Naive thymus-derived CD4-positive, alpha-beta T cell (primary cell): Measurements from ENCODE around the gene DHRS13. TPM values are rescaled to one million over a fixed set of nuclear protein-coding genes. Genes with fewer than 3 reads are reported as not detected.

Source experiments
- ATAC-seq: fragments of 150-1000 bp; cut with Tn5 transposase; 2 replicates; pipeline ENCODE4 v1.10.0; 2021; ENCODE audit warnings: mild to moderate bottlenecking, moderate library complexity
- CTCF ChIA-PET: fragments of 350-600 bp; sonication (Branson Sonifier 250); formaldehyde crosslinking; loops from one replicate; lab custom pipeline; 2021; ENCODE audit warnings: antibody characterized with exemption; lab: Charles Lee
- POLR2A ChIA-PET: fragments of 350-600 bp; sonication (Branson Sonifier 250); formaldehyde crosslinking; loops from one replicate; lab custom pipeline; 2021; ENCODE audit warnings: antibody characterized with exemption, inconsistent platforms; lab: Charles Lee
- DNase-seq, 9 donors: peaks; one replicate each; pipeline versions ENCODE4 v3.0.0 to v3.0.0-alpha.2; 2020 to 2022; ENCODE audit warnings: mixed read lengths in 1 of 9
- H3K27ac ChIP-seq: one replicate; pipeline ENCODE4 v1.7.0; 2013; ENCODE audit warnings: mild to moderate bottlenecking, low read depth, low read length, moderate library complexity
- H3K27me3 ChIP-seq, 2 donors: one replicate each; pipeline ENCODE4 v1.7.0; 2013; ENCODE audit warnings: low read length in 2 of 2, mild to moderate bottlenecking in 2 of 2, moderate library complexity in 2 of 2; ENCODE audit not compliant: control insufficient read depth in 2 of 2, insufficient read depth in 2 of 2
- H3K36me3 ChIP-seq, 3 experiments: 1 replicate in 2 of 3; 2 replicates in 1 of 3; pipeline ENCODE4 v1.7.0; 2013; ENCODE audit warnings: low read length in 3 of 3, mild to moderate bottlenecking in 3 of 3, moderate library complexity in 1 of 3; ENCODE audit not compliant: insufficient read depth in 3 of 3, control insufficient read depth in 2 of 3
- H3K4me1 ChIP-seq, 2 donors: one replicate each; pipeline ENCODE4 v1.7.0; 2013; ENCODE audit warnings: low read length in 2 of 2, mild to moderate bottlenecking in 2 of 2, moderate library complexity in 1 of 2; ENCODE audit not compliant: control insufficient read depth in 2 of 2, insufficient read depth in 2 of 2
- H3K4me3 ChIP-seq: 2 replicates; pipeline ENCODE4 v1.7.0; 2013; ENCODE audit warnings: mild to moderate bottlenecking, low read length
- H3K9me3 ChIP-seq, 3 experiments: 1 replicate in 2 of 3; 2 replicates in 1 of 3; pipeline ENCODE4 v1.7.0; 2013; ENCODE audit warnings: low read length in 3 of 3; ENCODE audit not compliant: control insufficient read depth in 2 of 3
- H3K27ac Mint-ChIP-seq, 9 donors: one replicate each; pipeline ENCODE4 v1.8.0; 2020 to 2022; ENCODE audit warnings: mixed read lengths in 9 of 9, mild to moderate bottlenecking in 8 of 9, moderate library complexity in 5 of 9, inconsistent platforms in 2 of 9
- H3K27me3 Mint-ChIP-seq, 5 donors: one replicate each; pipeline ENCODE4 v1.8.0; 2021 to 2022; ENCODE audit warnings: mixed read lengths in 5 of 5, mild to moderate bottlenecking in 1 of 5
- H3K36me3 Mint-ChIP-seq, 5 donors: one replicate each; pipeline ENCODE4 v1.8.0; 2020 to 2022; ENCODE audit warnings: mixed read lengths in 5 of 5, mild to moderate bottlenecking in 3 of 5, inconsistent platforms in 1 of 5
- H3K4me1 Mint-ChIP-seq, 7 donors: one replicate each; pipeline ENCODE4 v1.8.0; 2020 to 2022; ENCODE audit warnings: mixed read lengths in 7 of 7, mild to moderate bottlenecking in 3 of 7, inconsistent platforms in 1 of 7
- H3K4me3 Mint-ChIP-seq, 10 donors: one replicate each; pipeline ENCODE4 v1.8.0; 2020 to 2022; ENCODE audit warnings: mild to moderate bottlenecking in 10 of 10, mixed read lengths in 10 of 10, moderate library complexity in 6 of 10, inconsistent platforms in 2 of 10
- H3K9me3 Mint-ChIP-seq, 11 donors: one replicate each; pipeline ENCODE4 v1.8.0; 2020 to 2022; ENCODE audit warnings: mixed read lengths in 11 of 11, mild to moderate bottlenecking in 4 of 11, inconsistent platforms in 1 of 11, moderate library complexity in 1 of 11
- intact Hi-C, 2 donors: fragments of 100-400 bp; cut with micrococcal nuclease; formaldehyde crosslinking; loops; one replicate each; pipeline ENCODE4 v1.15.1; 2023
- polyA plus RNA-seq, 2 donors: library from polyadenylated mRNA; unstranded; fragments of 300-500 nt; fragmentation: Illumina TruSeq; gene quantifications; one replicate each; pipeline ENCODE4 v1.2.3, GENCODE V29; 2021
- total RNA-seq, 6 experiments: library from RNA in 5 of 6; stranded (reverse) in 5 of 6; gene quantifications; 1 replicate in 5 of 6; 2 replicates in 1 of 6; pipeline ENCODE4 v1.2.3 and lab custom pipeline; 2021 to 2026

DHRS13 gene
- total and polyA plus RNA-seq, 7 experiments from 2014 or later, result 15.3 to 51.3 (median 29.9) TPM

DNA sequence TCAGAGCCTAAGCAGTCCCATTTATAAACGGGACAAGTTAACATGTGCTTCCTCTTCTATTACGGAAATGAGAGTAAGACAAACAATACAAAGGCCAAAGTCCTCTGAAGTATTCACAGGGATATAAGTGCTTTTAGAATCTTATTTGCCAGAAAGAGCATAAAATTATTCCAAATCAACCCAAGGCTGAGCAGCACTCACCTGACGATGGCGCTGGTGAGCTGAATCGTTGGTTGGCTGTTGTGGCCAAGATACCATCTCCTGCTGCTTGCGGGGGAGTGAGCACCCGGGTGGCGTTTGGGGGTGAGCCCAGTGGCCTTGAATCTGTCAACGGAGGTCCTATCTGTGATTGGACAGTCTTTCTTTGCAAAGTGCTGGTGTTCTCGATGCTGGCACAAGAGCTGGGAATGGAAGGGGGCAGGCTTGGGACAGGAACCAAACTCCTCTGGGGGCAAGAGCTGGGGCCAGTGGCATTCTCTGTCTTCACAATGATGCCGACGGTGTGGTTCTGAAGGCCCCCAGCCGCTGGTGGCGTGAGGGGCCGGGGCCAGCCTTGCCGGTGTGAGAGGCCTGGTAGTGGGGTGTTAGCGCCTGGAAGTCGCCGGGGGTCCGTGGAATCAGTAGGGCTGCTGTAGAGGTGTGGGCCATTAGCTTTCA, 9.5 kb upstream of the DHRS13 start:
- no peaks in the 10 kb centered on the region for H3K27me3 ChIP-seq
- ChIA-PET POLR2A (interaction anchor here (0.6 to 1.3 kb wide), 3 partner anchors 14 to 151 kb away, joined by 3 to 4 read pairs (median 3); no protein-coding TSS in a partner anchor), CTCF (interaction anchor here (0.7 to 4.0 kb wide), 3 partner anchors 37 to 186 kb away, joined by 3 to 15 read pairs (median 4); partner anchors contain the start of gene TLCD1)
- H3K27me3 Mint-ChIP-seq, result no peaks in the 10 kb centered on the region
- DNase-seq (no peak), ATAC-seq (peak; percentile 43)
- H3K27ac ChIP-seq, result no peak overlapping the region
- no peak overlapping the region for H3K4me3 ChIP-seq
- intact Hi-C loops, result no loop called here
- peak overlapping the region in 6 of 9 donors; percentile 10 to 80 (median 46) for H3K27ac Mint-ChIP-seq
- peaks cover 8 to 56% (median 29%) of the 10 kb centered on the region in 5 donors for H3K36me3 Mint-ChIP-seq
- no peaks in the 10 kb centered on the region for H3K4me1 ChIP-seq
- no peak overlapping the region for H3K4me3 Mint-ChIP-seq
- no peaks in the 10 kb centered on the region for H3K9me3 ChIP-seq
- H3K9me3 Mint-ChIP-seq, result no peaks in the 10 kb centered on the region
- peaks cover 0 to 8% (median 6%) of the 10 kb centered on the region in 7 donors for H3K4me1 Mint-ChIP-seq
- H3K36me3 ChIP-seq, result peaks cover 50 to 98% (median 71%) of the 10 kb centered on the region in 3 experiments

DNA sequence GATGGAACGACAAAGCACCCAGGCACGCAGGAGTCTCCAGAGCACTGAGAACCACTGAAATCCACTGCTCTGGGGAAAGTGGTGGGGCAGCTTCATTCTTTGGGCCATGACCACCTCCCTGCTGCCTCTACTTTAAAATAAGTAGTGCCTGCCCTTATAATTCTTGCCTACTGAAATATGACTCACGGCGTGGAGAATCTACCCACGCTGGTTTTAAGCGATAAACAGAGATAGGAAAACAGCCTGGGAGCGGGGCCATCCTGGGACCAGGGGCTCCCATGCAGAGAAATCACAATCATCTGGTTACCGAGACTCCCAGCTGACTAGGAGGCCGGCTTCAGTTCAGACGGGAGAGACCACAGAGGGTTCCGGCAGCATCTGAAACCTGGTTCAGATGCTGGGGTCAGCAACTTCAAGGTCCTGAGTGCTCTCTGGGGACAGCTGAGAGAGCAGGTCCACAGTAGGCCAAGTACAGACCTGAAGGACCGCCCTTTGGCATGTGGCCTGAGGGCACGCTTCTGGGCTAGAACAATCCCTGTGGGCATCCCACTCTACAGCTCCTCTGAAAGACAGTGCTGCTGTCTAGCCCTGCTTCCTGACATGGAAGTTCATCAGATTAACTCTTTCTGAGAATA, 8.6 kb upstream of the DHRS13 start:
- Histone ChIP-seq H3K4me3 (no peak overlapping the region), H3K36me3 (peaks cover 45 to 98% (median 62%) of the 10 kb centered on the region in 3 experiments), H3K27ac (no peak overlapping the region), H3K27me3 (no peaks in the 10 kb centered on the region), H3K4me1 (no peaks in the 10 kb centered on the region), H3K9me3 (no peaks in the 10 kb centered on the region)
- peaks cover 0 to 6% (median 3%) of the 10 kb centered on the region in 7 donors for H3K4me1 Mint-ChIP-seq
- H3K4me3 Mint-ChIP-seq, result no peak overlapping the region
- H3K27me3 Mint-ChIP-seq, result no peaks in the 10 kb centered on the region
- ChIA-PET CTCF (interaction anchor here (0.7 to 4.0 kb wide), 4 partner anchors 32 to 268 kb away, joined by 3 to 15 read pairs (median 3); partner anchors contain the start of genes MYO18A and RPL23A), POLR2A (interaction anchor here (0.9 to 3.4 kb wide), 2 partner anchors 14 to 41 kb away, joined by 3 to 11 read pairs; partner anchors contain the start of genes FLOT2 and PHF12)
- DNase-seq (no peak), ATAC-seq (no peak)
- peaks cover 8 to 49% (median 27%) of the 10 kb centered on the region in 5 donors for H3K36me3 Mint-ChIP-seq
- intact Hi-C loops, result no loop called here
- peak overlapping the region in 2 of 9 donors; percentile 24 to 38 for H3K27ac Mint-ChIP-seq
- H3K9me3 Mint-ChIP-seq, result no peaks in the 10 kb centered on the region

DNA sequence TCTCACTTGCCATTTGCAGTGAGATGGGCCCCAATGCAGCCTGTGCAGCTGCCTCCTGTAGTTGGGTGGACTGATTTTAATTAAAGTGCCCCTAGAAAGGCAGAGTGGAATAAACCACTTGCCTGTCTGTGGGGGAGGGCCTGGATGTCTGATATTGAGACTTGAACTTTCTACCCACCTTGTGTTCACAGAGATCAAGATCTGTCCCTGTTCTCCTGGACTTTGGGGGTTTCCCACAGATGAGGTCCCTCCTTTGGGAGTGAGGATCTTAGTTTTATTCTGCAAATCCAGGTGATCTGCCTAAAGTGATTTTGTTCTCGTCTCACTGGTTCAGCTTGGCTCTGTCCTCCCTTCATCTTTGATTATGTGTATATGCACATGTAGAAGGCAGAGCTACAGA, 7.7 kb upstream of the DHRS13 start:
- no peak overlapping the region for H3K4me3 ChIP-seq
- no peak overlapping the region for H3K4me3 Mint-ChIP-seq
- POLR2A ChIA-PET, result interaction anchor here (1.1 to 3.4 kb wide), 2 partner anchors 42 to 191 kb away, joined by 3 to 11 read pairs; partner anchors contain the start of genes PHF12 and RPL23A
- no peaks in the 10 kb centered on the region for H3K9me3 Mint-ChIP-seq
- no peaks in the 10 kb centered on the region for H3K4me1 ChIP-seq
- H3K4me1 Mint-ChIP-seq, result peaks cover 0 to 6% (median 0%) of the 10 kb centered on the region in 7 donors
- H3K27me3 Mint-ChIP-seq, result no peaks in the 10 kb centered on the region
- H3K27ac ChIP-seq, result no peak overlapping the region
- H3K27ac Mint-ChIP-seq, result no peak overlapping the region
- H3K9me3 ChIP-seq, result no peaks in the 10 kb centered on the region
- H3K36me3 ChIP-seq, result peaks cover 36 to 96% (median 53%) of the 10 kb centered on the region in 3 experiments
- H3K36me3 Mint-ChIP-seq, result peaks cover 8 to 42% (median 24%) of the 10 kb centered on the region in 5 donors
- CTCF ChIA-PET, result interaction anchor here (0.6 to 4.0 kb wide), 3 partner anchors 147 to 269 kb away, joined by 3 to 15 read pairs (median 3); partner anchors contain the start of gene MYO18A
- no peak for DNase-seq
- no peak for ATAC-seq
- H3K27me3 ChIP-seq, result no peaks in the 10 kb centered on the region
- intact Hi-C loops, result no loop called here

DNA sequence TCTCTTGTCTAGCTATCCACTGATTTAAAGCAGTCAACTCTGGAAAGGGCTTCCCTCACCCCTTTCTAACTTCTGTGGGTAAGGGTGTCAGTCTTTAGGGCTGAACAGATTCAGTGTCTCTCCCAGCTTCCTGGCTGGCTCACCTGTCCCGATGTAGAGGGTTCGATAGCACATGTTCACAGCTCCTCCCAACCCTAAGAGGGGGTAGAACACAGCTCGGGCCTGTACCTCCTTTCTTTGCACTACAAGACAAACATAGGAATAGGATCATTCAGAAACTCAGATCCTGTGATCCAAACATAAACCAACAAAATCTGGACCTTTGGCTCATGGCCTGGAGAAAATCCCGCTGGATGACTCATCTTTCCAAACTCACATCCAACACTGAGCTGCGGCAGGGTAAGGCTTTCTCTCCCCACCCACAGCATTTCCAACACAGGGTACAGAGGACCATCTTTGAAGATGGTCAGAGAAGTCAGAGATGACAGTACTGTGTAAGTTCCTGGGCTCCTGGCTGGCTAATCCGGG, 5.8 kb upstream of the DHRS13 start:
- Mint-ChIP-seq H3K4me3 (no peak overlapping the region), H3K36me3 (peaks cover 0 to 35% (median 14%) of the 10 kb centered on the region in 5 donors), H3K27me3 (no peaks in the 10 kb centered on the region), H3K4me1 (peaks cover 0 to 11% (median 0%) of the 10 kb centered on the region in 7 donors), H3K9me3 (no peaks in the 10 kb centered on the region), H3K27ac (peak overlapping the region in 4 of 9 donors; percentile 4 to 52 (median 28))
- intact Hi-C loops, result no loop called here
- Histone ChIP-seq H3K36me3 (peaks cover 30 to 79% (median 41%) of the 10 kb centered on the region in 3 experiments), H3K27ac (peak overlapping the region; percentile 3), H3K9me3 (no peaks in the 10 kb centered on the region), H3K27me3 (no peaks in the 10 kb centered on the region), H3K4me3 (no peak overlapping the region), H3K4me1 (no peaks in the 10 kb centered on the region)
- POLR2A ChIA-PET, result interaction anchor here (2.4 to 3.4 kb wide), 2 partner anchors 17 to 43 kb away, joined by 11 read pairs; partner anchors contain the start of gene PHF12
- DNase-seq (no peak), ATAC-seq (no peak)
- CTCF ChIA-PET, result interaction anchor here (0.6 to 1.8 kb wide), 5 partner anchors 9 to 181 kb away, joined by 3 to 5 read pairs (median 3); no protein-coding TSS in a partner anchor

DNA sequence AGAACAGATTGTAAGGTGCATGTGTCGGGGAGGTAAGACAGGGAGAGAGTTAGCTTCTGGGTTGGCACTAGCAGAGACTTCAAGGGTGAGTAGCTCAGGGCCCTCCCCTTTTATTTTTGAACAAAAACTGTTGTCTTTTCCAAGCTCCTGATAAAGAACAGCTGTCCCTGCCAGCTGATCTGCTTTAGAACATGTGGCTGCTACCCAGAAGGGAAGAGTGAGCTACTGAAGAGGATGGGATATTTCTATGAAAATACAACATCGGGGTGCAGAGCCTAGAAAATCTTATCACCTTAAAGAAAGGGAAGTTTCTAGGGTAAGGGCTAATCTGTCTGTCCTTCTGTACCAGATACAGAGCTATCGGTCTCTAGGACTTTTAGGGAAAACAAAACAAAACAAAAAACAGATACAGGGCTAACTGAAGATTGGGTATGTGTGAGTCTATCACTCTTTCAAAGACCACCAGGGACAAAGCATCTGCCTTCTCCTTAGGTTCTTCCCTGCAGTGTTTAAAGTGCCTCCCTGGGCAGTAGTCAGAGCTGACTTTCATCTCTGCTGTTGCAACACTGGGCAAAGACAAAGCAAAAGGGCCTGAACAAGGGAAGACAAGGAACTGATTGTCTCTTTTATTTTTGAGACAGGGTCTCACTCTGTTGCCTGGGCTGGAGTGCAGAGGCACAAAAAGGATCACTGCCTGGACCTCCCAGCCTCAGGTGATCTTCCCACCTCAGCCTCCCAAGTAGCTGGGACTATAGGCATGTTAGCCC, 5.0 kb upstream of the DHRS13 start:
- CTCF ChIA-PET, result interaction anchor here (0.6 to 1.8 kb wide), 7 partner anchors 8 to 245 kb away, joined by 3 to 5 read pairs (median 3); partner anchors contain the start of gene FLOT2
- Mint-ChIP-seq H3K4me3 (no peak overlapping the region), H3K4me1 (peaks cover 0 to 18% (median 6%) of the 10 kb centered on the region in 7 donors), H3K27me3 (no peaks in the 10 kb centered on the region), H3K36me3 (peaks cover 0 to 31% (median 12%) of the 10 kb centered on the region in 5 donors), H3K27ac (peak overlapping the region in 6 of 9 donors; percentile 11 to 69 (median 52)), H3K9me3 (no peaks in the 10 kb centered on the region)
- Histone ChIP-seq H3K27me3 (no peaks in the 10 kb centered on the region), H3K4me3 (no peak overlapping the region), H3K27ac (no peak overlapping the region), H3K36me3 (peaks cover 25 to 71% (median 35%) of the 10 kb centered on the region in 3 experiments), H3K4me1 (peaks cover 0 to 6% of the 10 kb centered on the region in 2 donors), H3K9me3 (no peaks in the 10 kb centered on the region)
- intact Hi-C loops, result no loop called here
- POLR2A ChIA-PET, result interaction anchor here (0.7 to 2.4 kb wide), 3 partner anchors 17 to 209 kb away, joined by 3 to 11 read pairs (median 5); no protein-coding TSS in a partner anchor
- DNase-seq (no peak), ATAC-seq (no peak)
